ENCODE results near the gene MYL2. TPM values are rescaled to one million over a fixed set of nuclear protein-coding genes. Genes with fewer than 3 reads are reported as not detected.

Gene MYL2
- total RNA-seq, 1 experiment from 2014 or later = 0.39 TPM

DNA sequence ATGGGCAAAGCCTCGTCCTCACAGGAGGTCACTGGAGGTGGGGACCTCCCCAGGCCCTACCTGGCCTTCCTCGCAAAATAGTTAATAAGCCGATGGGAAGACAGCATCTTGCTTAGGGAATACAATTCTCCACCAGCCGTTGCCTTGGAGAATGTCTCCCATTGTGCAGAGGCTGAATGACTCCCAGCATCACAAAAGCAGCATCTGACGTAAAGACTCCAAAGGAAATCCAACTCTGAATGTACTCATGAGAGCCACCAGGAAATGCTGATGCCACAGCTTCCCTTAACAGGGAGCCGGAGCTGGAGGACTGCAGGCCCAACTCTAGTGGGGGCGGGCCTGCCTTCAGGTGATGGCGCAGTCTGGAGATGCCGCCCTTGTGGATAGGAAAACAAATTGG, 58.0 kb downstream of the MYL2 start (continued):
- TF ChIP-seq, protein P1, sequence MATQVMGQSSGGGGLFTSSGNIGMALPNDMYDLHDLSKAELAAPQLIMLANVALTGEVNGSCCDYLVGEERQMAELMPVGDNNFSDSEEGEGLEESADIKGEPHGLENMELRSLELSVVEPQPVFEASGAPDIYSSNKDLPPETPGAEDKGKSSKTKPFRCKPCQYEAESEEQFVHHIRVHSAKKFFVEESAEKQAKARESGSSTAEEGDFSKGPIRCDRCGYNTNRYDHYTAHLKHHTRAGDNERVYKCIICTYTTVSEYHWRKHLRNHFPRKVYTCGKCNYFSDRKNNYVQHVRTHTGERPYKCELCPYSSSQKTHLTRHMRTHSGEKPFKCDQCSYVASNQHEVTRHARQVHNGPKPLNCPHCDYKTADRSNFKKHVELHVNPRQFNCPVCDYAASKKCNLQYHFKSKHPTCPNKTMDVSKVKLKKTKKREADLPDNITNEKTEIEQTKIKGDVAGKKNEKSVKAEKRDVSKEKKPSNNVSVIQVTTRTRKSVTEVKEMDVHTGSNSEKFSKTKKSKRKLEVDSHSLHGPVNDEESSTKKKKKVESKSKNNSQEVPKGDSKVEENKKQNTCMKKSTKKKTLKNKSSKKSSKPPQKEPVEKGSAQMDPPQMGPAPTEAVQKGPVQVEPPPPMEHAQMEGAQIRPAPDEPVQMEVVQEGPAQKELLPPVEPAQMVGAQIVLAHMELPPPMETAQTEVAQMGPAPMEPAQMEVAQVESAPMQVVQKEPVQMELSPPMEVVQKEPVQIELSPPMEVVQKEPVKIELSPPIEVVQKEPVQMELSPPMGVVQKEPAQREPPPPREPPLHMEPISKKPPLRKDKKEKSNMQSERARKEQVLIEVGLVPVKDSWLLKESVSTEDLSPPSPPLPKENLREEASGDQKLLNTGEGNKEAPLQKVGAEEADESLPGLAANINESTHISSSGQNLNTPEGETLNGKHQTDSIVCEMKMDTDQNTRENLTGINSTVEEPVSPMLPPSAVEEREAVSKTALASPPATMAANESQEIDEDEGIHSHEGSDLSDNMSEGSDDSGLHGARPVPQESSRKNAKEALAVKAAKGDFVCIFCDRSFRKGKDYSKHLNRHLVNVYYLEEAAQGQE (IDR thresholded peaks at IDR 0.05; ENCODE audit: low read depth) = no peak
- TF ChIP-seq ZNF274 (IDR thresholded peaks at IDR 0.05; ENCODE audit: low read depth, low read length) (no peak), CBX3 (IDR thresholded peaks at IDR 0.05; ENCODE audit: low read depth) (no peak), SP1 (IDR thresholded peaks at IDR 0.05; ENCODE audit: low read depth) (no peak), ELF1 (IDR thresholded peaks at IDR 0.05; ENCODE audit: borderline replicate concordance, low read depth) (no peak), EZH2phosphoT487 (IDR thresholded peaks at IDR 0.05; ENCODE audit: borderline replicate concordance) (no peak), POLR2A (IDR thresholded peaks at IDR 0.05; ENCODE audit: borderline replicate concordance, extremely low read depth, insufficient read depth, insufficient read length) (no peak)

DNA sequence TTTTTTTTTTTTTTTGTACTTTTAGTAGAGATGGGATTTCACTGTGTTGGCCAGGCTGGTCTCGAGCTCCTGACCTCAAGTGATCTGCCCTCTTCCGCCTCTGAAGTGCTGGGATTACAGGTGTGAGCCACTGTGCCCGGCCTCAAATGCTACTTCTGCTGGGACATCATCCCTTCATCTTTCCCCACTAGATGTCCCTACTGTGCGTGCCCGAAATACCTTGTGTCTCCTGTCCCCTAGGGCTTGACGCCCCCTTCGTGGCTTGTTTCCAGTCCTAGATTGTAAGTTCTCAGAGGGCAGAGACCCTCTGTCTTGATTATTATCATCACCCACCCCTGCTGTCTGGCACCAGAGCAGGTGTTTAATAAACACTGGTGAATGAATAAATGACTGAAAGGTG, 58.6 kb downstream of the MYL2 start:
- ChIA-PET POLR2A (no interaction called here), RAD21 (ENCODE audit: low non-redundant PET in 1 of 2, low total read pairs in 2 of 2, uncharacterized antibody in 2 of 2, unreplicated experiment in 2 of 2) (interaction anchor here in 1 of 2 experiments (0.6 kb wide), 1 partner anchor 24 kb away, joined by 3 read pairs; no protein-coding TSS in a partner anchor), CTCF (no interaction called here)
- TF ChIP-seq, protein P2, sequence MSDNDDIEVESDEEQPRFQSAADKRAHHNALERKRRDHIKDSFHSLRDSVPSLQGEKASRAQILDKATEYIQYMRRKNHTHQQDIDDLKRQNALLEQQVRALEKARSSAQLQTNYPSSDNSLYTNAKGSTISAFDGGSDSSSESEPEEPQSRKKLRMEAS (IDR thresholded peaks at IDR 0.05) = peak; percentile 45; the same call in 1 of the 2 replicates
- TF ChIP-seq ELF1 (IDR thresholded peaks at IDR 0.05; ENCODE audit: borderline replicate concordance, low read depth) = no peak
- TF ChIP-seq, protein P3, sequence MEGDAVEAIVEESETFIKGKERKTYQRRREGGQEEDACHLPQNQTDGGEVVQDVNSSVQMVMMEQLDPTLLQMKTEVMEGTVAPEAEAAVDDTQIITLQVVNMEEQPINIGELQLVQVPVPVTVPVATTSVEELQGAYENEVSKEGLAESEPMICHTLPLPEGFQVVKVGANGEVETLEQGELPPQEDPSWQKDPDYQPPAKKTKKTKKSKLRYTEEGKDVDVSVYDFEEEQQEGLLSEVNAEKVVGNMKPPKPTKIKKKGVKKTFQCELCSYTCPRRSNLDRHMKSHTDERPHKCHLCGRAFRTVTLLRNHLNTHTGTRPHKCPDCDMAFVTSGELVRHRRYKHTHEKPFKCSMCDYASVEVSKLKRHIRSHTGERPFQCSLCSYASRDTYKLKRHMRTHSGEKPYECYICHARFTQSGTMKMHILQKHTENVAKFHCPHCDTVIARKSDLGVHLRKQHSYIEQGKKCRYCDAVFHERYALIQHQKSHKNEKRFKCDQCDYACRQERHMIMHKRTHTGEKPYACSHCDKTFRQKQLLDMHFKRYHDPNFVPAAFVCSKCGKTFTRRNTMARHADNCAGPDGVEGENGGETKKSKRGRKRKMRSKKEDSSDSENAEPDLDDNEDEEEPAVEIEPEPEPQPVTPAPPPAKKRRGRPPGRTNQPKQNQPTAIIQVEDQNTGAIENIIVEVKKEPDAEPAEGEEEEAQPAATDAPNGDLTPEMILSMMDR (IDR thresholded peaks at IDR 0.05 in 2 of 3, conservative IDR thresholded peaks at IDR 0.05 in 1 of 3; ENCODE audit: borderline replicate concordance in 1 of 3, insufficient read depth in 1 of 3, low read depth in 2 of 3, low read length in 2 of 3) = peak; percentile 11 to 25 (median 14); a peak in 1 of 6 replicates
- H3K27ac ChIP-seq (ENCODE audit: low read depth, low read length) = no peak overlapping the region
- no peaks in the 10 kb centered on the region for H3K27me3 ChIP-seq (ENCODE audit: insufficient read depth, low read length)
- no peaks in the 10 kb centered on the region for H3K79me2 ChIP-seq (ENCODE audit: insufficient read depth, low read length)
- H3K9ac ChIP-seq (ENCODE audit: low read length) = no peak overlapping the region
- H4K20me1 ChIP-seq (ENCODE audit: insufficient read depth) = no peaks in the 10 kb centered on the region
- H3K4me1 ChIP-seq (ENCODE audit: control insufficient read depth in 1 of 2, insufficient read depth in 2 of 2, low read length in 2 of 2) = 0 out of 4 replicates have a peak, but pooled peaks cover 0 to 3% of the 10 kb centered on the region in 2 experiments
- DNase-seq (ENCODE audit: low read depth, low spot score) (no peak), ATAC-seq (peak; percentile 57; the same call in 1 of the 2 replicates)
- H3K4me3 ChIP-seq (replicated peaks in 1 of 2; ENCODE audit: low read depth in 1 of 2, low read length in 2 of 2) = no peak overlapping the region
- no TSS peak for BruUV-seq (replicated peaks)
- H3K4me2 ChIP-seq (ENCODE audit: low read length) = no peak overlapping the region
- H3K9me3 ChIP-seq (ENCODE audit: control insufficient read depth in 1 of 2, insufficient read depth in 1 of 2, low read depth in 1 of 2, low read length in 2 of 2) = no peaks in the 10 kb centered on the region
- H3K9me2 ChIP-seq (ENCODE audit: insufficient read depth) = no peaks in the 10 kb centered on the region
- intact Hi-C loops (cut with micrococcal nuclease) = no loop called here
- no peaks in the 10 kb centered on the region for H3K36me3 ChIP-seq (ENCODE audit: control insufficient read depth in 1 of 2, insufficient read depth in 2 of 2, low read length in 2 of 2)
- no peak overlapping the region for H2AFZ ChIP-seq (ENCODE audit: low read depth, low read length, poor library complexity, severe bottlenecking)

Other genes starting within 250 kb of the MYL2 start
- 0.15 TPM for gene HVCN1, start 231.5 kb downstream of the MYL2 start, total RNA-seq (2021; ENCODE audit: unreplicated experiment)
- gene PPP1CC, start 177.7 kb downstream of the MYL2 start, total RNA-seq (2021; ENCODE audit: unreplicated experiment) = 248 TPM
- 0.47 TPM for gene CCDC63, start 73.6 kb downstream of the MYL2 start, total RNA-seq (2021; ENCODE audit: unreplicated experiment)
- 0.02 TPM for gene CUX2, start 113.6 kb upstream of the MYL2 start, total RNA-seq (2021; ENCODE audit: unreplicated experiment)